Heart right ventricle (tissue), 16 donors: ENCODE data around the gene CYP2A7. TPM values are rescaled to one million over a fixed set of nuclear protein-coding genes. Genes with fewer than 3 reads are reported as not detected.
"Not testable (repeated sequence)": the region's sequence is repeated elsewhere in the genome, so short reads cannot be mapped to it uniquely, and the experiment has no call there.

Source experiments
- ATAC-seq, 8 donors: fragments of 200-7000 bp; cut with Tn5 transposase; one replicate each; pipeline ENCODE4 v1.9.1; 2020; ENCODE audit warnings: mild to moderate bottlenecking in 8 of 8, moderate library complexity in 8 of 8, moderate number of reproducible peaks in 1 of 8
- DNase-seq, 2 donors: peaks; one replicate each; pipeline ENCODE4 v3.0.0-alpha.2; 2020
- H3K27ac ChIP-seq, 10 donors: fragments of 200-600 bp; sonication (generic) in 2 of 10; one replicate each; pipeline versions ENCODE4 v1.5.0 to v1.8.0; 2020 to 2022; ENCODE audit warnings: mild to moderate bottlenecking in 3 of 10
- H3K27me3 ChIP-seq, 7 donors: fragments of 200-600 bp; one replicate each; pipeline ENCODE4 v1.8.0; 2021 to 2022; ENCODE audit warnings: mild to moderate bottlenecking in 2 of 7
- H3K36me3 ChIP-seq, 9 donors: fragments of 200-600 bp; sonication (generic) in 1 of 9; one replicate each; pipeline versions ENCODE4 v1.5.0 to v1.8.0; 2020 to 2022; ENCODE audit warnings: mild to moderate bottlenecking in 2 of 9
- H3K4me1 ChIP-seq, 9 donors: fragments of 200-600 bp; sonication (generic) in 1 of 9; one replicate each; pipeline versions ENCODE4 v1.5.0 to v1.8.0; 2020 to 2022; ENCODE audit warnings: mild to moderate bottlenecking in 4 of 9
- H3K4me3 ChIP-seq, 10 donors: fragments of 200-600 bp; sonication (generic) in 2 of 10; one replicate each; pipeline versions ENCODE4 v1.5.0 to v1.8.0; 2020 to 2022; ENCODE audit warnings: mild to moderate bottlenecking in 7 of 10, moderate library complexity in 2 of 10
- H3K9me3 ChIP-seq, 11 donors: fragments of 200-600 bp in 10 of 11; sonication (generic) in 2 of 11; one replicate each; pipeline versions ENCODE4 v1.5.0 to v1.8.0; 2013 to 2022; ENCODE audit warnings: mild to moderate bottlenecking in 2 of 11, control low read depth in 1 of 11, moderate library complexity in 1 of 11
- WGBS, 2 donors: extraction: QIAGEN DNeasy Blood & Tissue Kit; methylation state at CpG; one replicate each; pipeline ENCODE4 v1.1.7; 2013; ENCODE audit warnings: inconsistent platforms in 1 of 2; 5-methylcytosine and 5-hydroxymethylcytosine counted together
- intact Hi-C, 10 donors: fragments of 100-400 bp; cut with DNase I; formaldehyde crosslinking; loops; one replicate each; pipeline versions ENCODE4 v1.11.1 to v1.14.2; 2022
- polyA plus RNA-seq, 2 donors: library from polyadenylated mRNA; stranded (reverse); fragments of 200-250 nt; gene quantifications; one replicate each; pipeline ENCODE4 v1.2.3, GENCODE V29; 2013
- total RNA-seq, 10 donors: library from RNA; stranded (reverse); fragmentation: NEBNext Ultra II Directional in 3 of 10; extraction: Animal tissue kit (Norgen Biotek cat#: 25700) in 3 of 10; gene quantifications; one replicate each; pipeline versions ENCODE4 v1.2.1 to v1.2.4, GENCODE V29; 2021 to 2023
- TF ChIP-seq, protein P1 (sequence below), 9 donors: fragments of 200-600 bp; sonication (generic) in 2 of 9; IDR thresholded peaks; one replicate each; pipeline versions ENCODE4 v1.5.0 to v1.8.0; 2021 to 2022; ENCODE audit warnings: antibody characterized with exemption in 9 of 9, mild to moderate bottlenecking in 5 of 9, moderate library complexity in 1 of 9
- donor health status: Arrhythmogenic right ventricular cardiomyopathy.
- donor health status: ischemic (EF 13 %, LVEDD 7.1; RV severe dilation, severe dysfunction).
- donor health status: healthy with polysubstance abuse.
- donor health status: DM: no; HTN: yes; CAD: no.
- donor health status: DM: no; HTN: no; CAD: no.
- donor health status: ischemic (EF 25% LVEDD 6.9; RV normal size, moderate dysfunction).
- donor health status: ischemic (EF 25% LVEDD 5.7; RV mildly dilated, moderate dysfunction).
- donor health status: healthy.
- donor health status: DM: yes; HTN: yes; CAD: no.
- donor health status: Ischemic cardiomyopathy.
- donor health status: ischemic (EF 35%, LVEDD 5.7; RV mildly dilated, moderate dysfunction).
- donor health status: nonischemic (EF 11% LVEDD 7.7; RV severe dilation, severe dysfunction).
- donor health status: DM: yes; HTN: yes; CAD: no.
- donor health status: PGD.
- donor health status: ischemic (EF 29% LVEDD 5.4; RV normal size, mild dysfunction).
- donor health status: nonischemic (EF 23%, LVEDD 6.1; RV moderate dilation, normal function).

The CYP2A7 gene
- total and polyA plus RNA-seq, 12 donors: not detected

GRCh38 chr19:40875526-40875951, 6.5 kb downstream of the CYP2A7 start:
- Histone ChIP-seq H3K27ac (peak overlapping the region in 1 of 10 donors; percentile 47), H3K27me3 (peaks cover 0 to 20% (median 4%) of the 10 kb centered on the region in 7 donors)
- H3K4me1 ChIP-seq, H3K36me3 ChIP-seq, H3K9me3 ChIP-seq, H3K4me3 ChIP-seq, intact Hi-C loops: not testable (repeated sequence)
- DNase-seq: peak; percentile 30 to 75
- WGBS, 2 donors: 2 to 13% methylated on average over 17 to 20 of the region's 23 CpGs
- ATAC-seq: peak in 4 of 8 donors; percentile 26 to 82 (median 44)

- H3K4me1 ChIP-seq, H3K4me3 ChIP-seq, H3K27ac ChIP-seq, intact Hi-C loops, ATAC-seq, H3K36me3 ChIP-seq, H3K9me3 ChIP-seq, DNase-seq: not testable (repeated sequence)
- H3K27me3 ChIP-seq: peaks cover 0 to 20% (median 4%) of the 10 kb centered on the region in 7 donors
- WGBS, 2 donors: 52 to 60% methylated on average over 1 to 2 of the region's 4 CpGs
Observed at GRCh38 chr19:40874874-40875273, 7.2 kb downstream of the CYP2A7 start.

DNA sequence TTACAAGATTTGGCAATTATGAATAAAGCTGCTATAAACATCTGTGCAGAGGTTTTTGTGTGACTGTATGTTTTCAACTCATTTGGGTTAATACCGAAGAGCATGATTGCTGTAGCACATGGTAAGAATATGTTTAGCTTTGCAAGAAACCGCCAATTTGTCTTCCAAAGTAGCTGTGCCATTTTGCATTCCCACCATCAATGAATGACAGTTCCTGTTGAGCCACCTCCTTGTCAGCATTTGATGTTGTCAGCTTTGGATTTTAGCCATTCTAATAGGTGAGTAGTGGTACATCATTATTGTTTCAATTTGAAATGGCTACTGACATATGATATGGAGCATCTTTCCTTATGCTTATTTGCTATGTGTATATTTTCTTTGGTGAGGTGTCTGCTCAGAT, 8.2 kb downstream of the CYP2A7 start:
- 83 to 84% methylated on average over 2 of the region's 2 CpGs for WGBS, 2 donors
- DNase-seq, H3K4me1 ChIP-seq, intact Hi-C loops, ATAC-seq, H3K36me3 ChIP-seq, H3K27ac ChIP-seq, H3K4me3 ChIP-seq: not testable (repeated sequence)
- peaks cover 0 to 10% (median 0%) of the 10 kb centered on the region in 11 donors for H3K9me3 ChIP-seq
- H3K27me3 ChIP-seq: peaks cover 0 to 20% (median 4%) of the 10 kb centered on the region in 7 donors

DNA sequence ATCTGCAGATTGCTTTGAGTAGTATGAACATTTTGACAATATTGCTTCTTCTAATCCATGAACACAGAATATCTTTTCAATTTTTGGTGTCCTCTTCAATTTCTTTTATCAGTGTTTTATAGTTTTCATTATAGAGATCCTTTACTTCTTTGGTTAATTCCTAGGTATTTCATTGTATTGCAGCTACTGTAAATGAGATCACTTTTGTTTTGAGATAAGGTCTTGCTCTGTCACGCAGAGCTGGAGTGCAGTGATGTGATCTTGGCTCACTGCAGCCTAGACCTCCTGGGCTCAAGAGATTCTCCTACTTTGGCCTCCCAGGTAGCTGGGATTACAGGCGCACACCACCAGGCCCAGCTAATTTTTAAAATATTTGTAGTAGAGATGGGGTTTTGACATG, 9.8 kb downstream of the CYP2A7 start:
- intact Hi-C loops: no loop called here
- H3K27me3 ChIP-seq: peaks cover 0 to 11% (median 0%) of the 10 kb centered on the region in 7 donors
- no peak for DNase-seq
- no peak overlapping the region for H3K27ac ChIP-seq
- peaks cover 0 to 10% (median 0%) of the 10 kb centered on the region in 11 donors for H3K9me3 ChIP-seq
- H3K4me3 ChIP-seq: no peak overlapping the region
- TF ChIP-seq, protein P1, sequence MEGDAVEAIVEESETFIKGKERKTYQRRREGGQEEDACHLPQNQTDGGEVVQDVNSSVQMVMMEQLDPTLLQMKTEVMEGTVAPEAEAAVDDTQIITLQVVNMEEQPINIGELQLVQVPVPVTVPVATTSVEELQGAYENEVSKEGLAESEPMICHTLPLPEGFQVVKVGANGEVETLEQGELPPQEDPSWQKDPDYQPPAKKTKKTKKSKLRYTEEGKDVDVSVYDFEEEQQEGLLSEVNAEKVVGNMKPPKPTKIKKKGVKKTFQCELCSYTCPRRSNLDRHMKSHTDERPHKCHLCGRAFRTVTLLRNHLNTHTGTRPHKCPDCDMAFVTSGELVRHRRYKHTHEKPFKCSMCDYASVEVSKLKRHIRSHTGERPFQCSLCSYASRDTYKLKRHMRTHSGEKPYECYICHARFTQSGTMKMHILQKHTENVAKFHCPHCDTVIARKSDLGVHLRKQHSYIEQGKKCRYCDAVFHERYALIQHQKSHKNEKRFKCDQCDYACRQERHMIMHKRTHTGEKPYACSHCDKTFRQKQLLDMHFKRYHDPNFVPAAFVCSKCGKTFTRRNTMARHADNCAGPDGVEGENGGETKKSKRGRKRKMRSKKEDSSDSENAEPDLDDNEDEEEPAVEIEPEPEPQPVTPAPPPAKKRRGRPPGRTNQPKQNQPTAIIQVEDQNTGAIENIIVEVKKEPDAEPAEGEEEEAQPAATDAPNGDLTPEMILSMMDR (IDR thresholded peaks at IDR 0.05): no peak
- 67 to 72% methylated on average over 2 of the region's 2 CpGs for WGBS, 2 donors
- peaks cover 0 to 3% (median 0%) of the 10 kb centered on the region in 9 donors for H3K4me1 ChIP-seq
- H3K36me3 ChIP-seq: no peaks in the 10 kb centered on the region
- ATAC-seq: no peak

- TF ChIP-seq, protein P1 (IDR thresholded peaks at IDR 0.05): no peak
- ATAC-seq (no peak), DNase-seq (no peak)
- H3K9me3 ChIP-seq: peaks cover 0 to 5% (median 0%) of the 10 kb centered on the region in 11 donors
- H3K4me3 ChIP-seq: no peak overlapping the region
- WGBS, 2 donors: 78 to 80% methylated on average over 7 of the region's 7 CpGs
- no peaks in the 10 kb centered on the region for H3K4me1 ChIP-seq
- no peak overlapping the region for H3K27ac ChIP-seq
- H3K27me3 ChIP-seq: no peaks in the 10 kb centered on the region
- H3K36me3 ChIP-seq: no peaks in the 10 kb centered on the region
- intact Hi-C loops: no loop called here
Observed at GRCh38 chr19:40867701-40868100, 14.3 kb downstream of the CYP2A7 start.

- intact Hi-C loops, H3K9me3 ChIP-seq, H3K36me3 ChIP-seq, DNase-seq, H3K27me3 ChIP-seq, H3K4me3 ChIP-seq, ATAC-seq, H3K4me1 ChIP-seq, H3K27ac ChIP-seq: not testable (repeated sequence)
- 55 to 66% methylated on average over 9 of the region's 9 CpGs for WGBS, 2 donors
Observed at GRCh38 chr19:40864739-40865496, 17.1 kb downstream of the CYP2A7 start.
